IMR-90 (cell line): ENCODE data around the gene CTPS1. TPM values are rescaled to one million over a fixed set of nuclear protein-coding genes. Genes with fewer than 3 reads are reported as not detected.

Source experiments
- ATAC-seq: fragments of 200-7000 bp; cut with Tn5 transposase; 2 replicates; pipeline ENCODE4 v1.9.1; 2020; ENCODE audit warnings: low read depth, mild to moderate bottlenecking, moderate library complexity
- BruUV-seq: library from RNA; stranded (reverse); fragments of 400-500 nt; replicated peaks from 2 replicates; lab custom pipeline; 2021; lab: Mats Ljungman, UMichigan
- CTCF ChIA-PET: fragments of 300-600 bp; formaldehyde crosslinking; extraction: SDS; loops from one replicate; lab custom pipeline; 2021; ENCODE audit warnings: antibody characterized with exemption; lab: Yijun Ruan, JAX
- POLR2A ChIA-PET: fragments of 300-600 bp; sonication (Branson Sonifier 250); formaldehyde crosslinking; loops from one replicate; lab custom pipeline; 2022; ENCODE audit warnings: antibody characterized with exemption; ENCODE audit not compliant: unreplicated experiment; lab: Charles Lee
- DNase-seq: peaks from one replicate; pipeline ENCODE4 v3.0.0; 2013
- H2AFZ ChIP-seq: replicated peaks from 2 replicates; pipeline ENCODE3; 2013; ENCODE audit warnings: low read length, mild to moderate bottlenecking; ENCODE audit not compliant: poor library complexity
- H2AK5ac ChIP-seq: 2 replicates; pipeline ENCODE4 v1.6.1; 2013; ENCODE audit warnings: low read depth, low read length, inconsistent platforms
- H2AK9ac ChIP-seq: replicated peaks from 2 replicates; pipeline ENCODE3; 2013; ENCODE audit warnings: mild to moderate bottlenecking, low read depth, low read length, moderate library complexity; ENCODE audit not compliant: poor library complexity
- H2BK120ac ChIP-seq: 2 replicates; pipeline ENCODE4 v1.6.1; 2013; ENCODE audit warnings: low read depth, low read length, inconsistent platforms
- H2BK15ac ChIP-seq: 3 replicates; pipeline ENCODE4 v1.6.1; 2013; ENCODE audit warnings: low read depth, low read length, inconsistent platforms
- H2BK20ac ChIP-seq: 2 replicates; pipeline ENCODE4 v1.6.1; 2013; ENCODE audit warnings: low read depth, mild to moderate bottlenecking, inconsistent platforms, low read length, moderate library complexity
- H2BK5ac ChIP-seq: 2 replicates; pipeline ENCODE4 v1.6.1; 2013; ENCODE audit warnings: mild to moderate bottlenecking, low read depth, low read length, inconsistent platforms; ENCODE audit not compliant: poor library complexity, severe bottlenecking
- H3K14ac ChIP-seq: replicated peaks from 2 replicates; pipeline ENCODE4 v1.6.1; 2013; ENCODE audit warnings: low read depth, low read length, inconsistent platforms
- H3K18ac ChIP-seq: 2 replicates; pipeline ENCODE4 v1.6.1; 2013; ENCODE audit warnings: low read depth, low read length, control low read depth
- H3K23ac ChIP-seq: 2 replicates; pipeline ENCODE4 v1.6.1; 2013; ENCODE audit warnings: low read depth, low read length, inconsistent platforms
- H3K27ac ChIP-seq: 2 replicates; pipeline ENCODE4 v1.5.1; 2013; ENCODE audit warnings: mild to moderate bottlenecking, control low read depth, low read length; ENCODE audit not compliant: insufficient read depth
- H3K27me3 ChIP-seq: 2 replicates; pipeline ENCODE4 v1.6.1; 2013; ENCODE audit warnings: low read length; ENCODE audit not compliant: control insufficient read depth, insufficient read depth
- H3K36me3 ChIP-seq: 2 replicates; pipeline ENCODE4 v1.6.1; 2013; ENCODE audit warnings: low read length, mixed read lengths; ENCODE audit not compliant: control insufficient read depth, insufficient read depth
- H3K4ac ChIP-seq: 2 replicates; pipeline ENCODE4 v1.6.1; 2013; ENCODE audit warnings: low read depth, low read length, inconsistent platforms
- H3K4me1 ChIP-seq: 2 replicates; pipeline ENCODE4 v1.6.1; 2013; ENCODE audit warnings: low read length, mixed read lengths; ENCODE audit not compliant: control insufficient read depth, insufficient read depth
- H3K4me2 ChIP-seq: 2 replicates; pipeline ENCODE4 v1.6.1; 2013; ENCODE audit warnings: low read depth, mild to moderate bottlenecking, control low read depth, low read length, moderate library complexity
- H3K4me3 ChIP-seq: 2 replicates; pipeline ENCODE4 v1.5.1; 2013; ENCODE audit warnings: low read depth, mild to moderate bottlenecking, control low read depth, low read length, moderate library complexity; ENCODE audit not compliant: insufficient read depth
- H3K56ac ChIP-seq: 2 replicates; pipeline ENCODE4 v1.6.1; 2013; ENCODE audit warnings: low read length, inconsistent platforms; ENCODE audit not compliant: insufficient read depth; ENCODE audit errors: extremely low read depth
- H3K79me1 ChIP-seq, 2 experiments: 2 replicates each; pipeline ENCODE4 v1.6.1; 2013; ENCODE audit warnings: low read length in 2 of 2, inconsistent platforms in 1 of 2, low read depth in 1 of 2
- H3K9ac ChIP-seq: 2 replicates; pipeline ENCODE4 v1.6.1; 2013; ENCODE audit warnings: low read depth, low read length, control low read depth
- H3K9me1 ChIP-seq: 2 replicates; pipeline ENCODE4 v1.6.1; 2013; ENCODE audit warnings: low read length, inconsistent platforms; ENCODE audit not compliant: insufficient read depth
- H3K9me3 ChIP-seq: 2 replicates; pipeline ENCODE4 v1.6.1; 2013; ENCODE audit warnings: low read length; ENCODE audit not compliant: control insufficient read depth, insufficient read depth
- H4K20me1 ChIP-seq: 2 replicates; pipeline ENCODE4 v1.6.1; 2013; ENCODE audit warnings: low read length, inconsistent platforms; ENCODE audit not compliant: insufficient read depth
- H4K5ac ChIP-seq: 2 replicates; pipeline ENCODE4 v1.6.1; 2013; ENCODE audit warnings: mild to moderate bottlenecking, low read depth, low read length, control low read depth
- H4K8ac ChIP-seq, 2 experiments: 2 replicates each; pipeline ENCODE4 v1.6.1; 2013; ENCODE audit warnings: low read depth in 2 of 2, low read length in 2 of 2, control low read depth in 1 of 2, inconsistent platforms in 1 of 2
- H4K91ac ChIP-seq: 2 replicates; pipeline ENCODE4 v1.6.1; 2013; ENCODE audit warnings: low read depth, low read length, inconsistent platforms; ENCODE audit not compliant: insufficient read depth
- BHLHE40 ChIP-seq: fragments of 150-350 bp; IDR thresholded peaks from 2 replicates; pipeline ENCODE4 v1.6.1; 2016; ENCODE audit warnings: mild to moderate bottlenecking, low read depth, low read length
- CEBPB ChIP-seq: IDR thresholded peaks from 2 replicates; pipeline ENCODE4 v1.6.1; 2012; ENCODE audit warnings: low read depth, low read length, improper control_type of control experiment
- CHD1 ChIP-seq: IDR thresholded peaks from 2 replicates; pipeline ENCODE4 v1.6.1; 2012; ENCODE audit warnings: low read depth, low read length, improper control_type of control experiment
- ELK1 ChIP-seq: fragments of 150-350 bp; IDR thresholded peaks from 2 replicates; pipeline ENCODE4 v1.6.1; 2016; ENCODE audit warnings: low read depth, mild to moderate bottlenecking, low read length, moderate library complexity, borderline replicate concordance
- FOS ChIP-seq: fragments of 150-350 bp; IDR thresholded peaks from 2 replicates; pipeline ENCODE4 v1.6.1; 2016; ENCODE audit warnings: low read depth, low read length
- MAFK ChIP-seq: IDR thresholded peaks from 2 replicates; pipeline ENCODE4 v1.6.1; 2012; ENCODE audit warnings: low read depth, low read length, improper control_type of control experiment
- MAZ ChIP-seq: IDR thresholded peaks from 2 replicates; pipeline ENCODE4 v1.6.1; 2012; ENCODE audit warnings: low read depth, mild to moderate bottlenecking, low read length, improper control_type of control experiment, moderate library complexity, borderline replicate concordance
- MXI1 ChIP-seq: IDR thresholded peaks from 2 replicates; pipeline ENCODE4 v1.6.1; 2012; ENCODE audit warnings: low read depth, mild to moderate bottlenecking, low read length, moderate library complexity, borderline replicate concordance
- NFE2L2 ChIP-seq: fragments of 150-350 bp; IDR thresholded peaks from 2 replicates; pipeline ENCODE4 v1.6.1; 2016; ENCODE audit warnings: low read depth, mild to moderate bottlenecking, low read length
- POLR2A ChIP-seq: IDR thresholded peaks from 2 replicates; pipeline ENCODE4 v1.6.1; 2012; ENCODE audit warnings: mild to moderate bottlenecking, low read depth, low read length
- RAD21 ChIP-seq: IDR thresholded peaks from 2 replicates; pipeline ENCODE4 v1.6.1; 2012; ENCODE audit warnings: low read length, improper control_type of control experiment
- RCOR1 ChIP-seq: IDR thresholded peaks from 2 replicates; pipeline ENCODE4 v1.6.1; 2012; ENCODE audit warnings: mild to moderate bottlenecking, low read length, improper control_type of control experiment; ENCODE audit not compliant: insufficient replicate concordance
- RFX5 ChIP-seq: IDR thresholded peaks from 2 replicates; pipeline ENCODE4 v1.8.0; 2012; ENCODE audit warnings: low read depth, mild to moderate bottlenecking, low read length, moderate library complexity
- SMC3 ChIP-seq: fragments of 150-350 bp; IDR thresholded peaks from 2 replicates; pipeline ENCODE4 v1.6.1; 2016; ENCODE audit warnings: low read depth, mild to moderate bottlenecking, antibody characterized with exemption, low read length, moderate library complexity
- USF2 ChIP-seq: fragments of 150-350 bp; IDR thresholded peaks from 2 replicates; pipeline ENCODE4 v1.6.1; 2017; ENCODE audit warnings: mild to moderate bottlenecking, antibody characterized with exemption, low read length, low read depth
- WGBS, 2 experiments: methylation state at CpG; one replicate each; pipeline versions ENCODE4 v1.1.5 to v1.1.7; 2013; ENCODE audit warnings: missing lambda C conversion rate in 2 of 2; ENCODE audit not compliant: insufficient read length in 1 of 2; ENCODE audit errors: extremely low coverage in 2 of 2; 5-methylcytosine and 5-hydroxymethylcytosine counted together
- dilution Hi-C: fragments of 300-500 bp; cut with HindIII; formaldehyde crosslinking; loops from one replicate; pipeline ENCODE4 v1.14.3; 2018; ENCODE audit warnings: low sequenced_read_pairs; ENCODE audit not compliant: unreplicated experiment
- in situ Hi-C: fragments of 300-500 bp; cut with MboI; formaldehyde crosslinking; loops from 3 replicates; pipeline ENCODE4 v1.14.3; 2019; ENCODE audit warnings: low sequenced_read_pairs, inconsistent platforms, mixed read lengths
- intact Hi-C: fragments of 100-400 bp; cut with micrococcal nuclease; formaldehyde crosslinking; loops from 2 replicates; pipeline ENCODE4 v1.10.0; 2022
- polyA plus RNA-seq, 3 experiments: library from polyadenylated mRNA; depleted of rRNA; stranded (reverse); fragments of >200 nt; gene quantifications; 2 replicates each; pipeline ENCODE4 v1.2.3, GENCODE V29; 2012; ENCODE audit warnings: low replicate concordance in 1 of 3
- total RNA-seq: library from RNA; depleted of rRNA; stranded (reverse); fragments of >200 nt; gene quantifications from 2 replicates; pipeline ENCODE4 v1.2.3, GENCODE V29; 2012

The CTPS1 gene
- total and polyA plus RNA-seq, 2 of the 4 experiments (the other 2 are of a cell fraction): 40.4 to 41.0 TPM

- in situ Hi-C loops (no loop called here), dilution Hi-C loops (no loop called here), intact Hi-C loops (no loop called here)
- Histone ChIP-seq H2BK20ac (no peak overlapping the region), H2AFZ (no peak overlapping the region), H3K27me3 (no peaks in the 10 kb centered on the region), H2BK15ac (no peak overlapping the region), H3K9me1 (peaks cover 13% of the 10 kb centered on the region), H3K9ac (no peak overlapping the region), H3K27ac (no peak overlapping the region), H2BK120ac (no peak overlapping the region), H3K4me3 (no peak overlapping the region), H4K8ac (peak overlapping the region in 1 of 2 experiments; percentile 32; a peak in 1 of 4 replicates), H3K36me3 (peaks cover 53% of the 10 kb centered on the region), H3K18ac (no peak overlapping the region), H4K20me1 (peaks cover 15% of the 10 kb centered on the region), H3K14ac (0 out of 2 replicates have a peak overlapping the region, but pooled peaks have one; percentile 39), H3K4me1 (peaks cover 11% of the 10 kb centered on the region), H2BK5ac (no peak overlapping the region), H3K4me2 (no peak overlapping the region), H4K5ac (no peak overlapping the region), H4K91ac (no peak overlapping the region; the same call in 1 of the 2 replicates), H3K23ac (no peak overlapping the region), H2AK5ac (no peak overlapping the region), H3K79me1 (peaks cover 33 to 74% of the 10 kb centered on the region in 2 experiments), H3K9me3 (no peaks in the 10 kb centered on the region), H3K56ac (no peak overlapping the region), H2AK9ac (peak overlapping the region; percentile 31), H3K4ac (0 out of 2 replicates have a peak overlapping the region, but pooled peaks have one; percentile 13)
- no TSS peak for BruUV-seq
- ChIA-PET POLR2A (no interaction called here), CTCF (no interaction called here)
- WGBS, 2 experiments: 69% methylated on average over 6 of the region's 19 CpGs; no CpG with 5 or more reads in 1 of the 2 experiments
- DNase-seq (peak; percentile 37), ATAC-seq (no peak)
- TF ChIP-seq CHD1 (no peak), RCOR1 (no peak), USF2 (no peak), RAD21 (no peak), RFX5 (no peak), MAZ (no peak), POLR2A (no peak), ELK1 (no peak), FOS (no peak), MAFK (no peak), SMC3 (no peak), NFE2L2 (no peak), CEBPB (no peak), BHLHE40 (no peak), MXI1 (no peak)
These were observed 27.7 kb downstream of the CTPS1 start for GRCh38 chr1:41006942-41007865.
